MCF 10A (cell line): ENCODE results near the gene NIN. TPM values are rescaled to one million over a fixed set of nuclear protein-coding genes. Genes with fewer than 3 reads are reported as not detected.

ENCODE experiments used
- BruUV-seq: library from RNA; stranded (reverse); fragments of 400-500 nt; replicated peaks from 2 replicates; lab custom pipeline; 2021; lab: Mats Ljungman, UMichigan
- CTCF ChIA-PET: fragments of 300-600 bp; sonication (Branson Sonifier 250); formaldehyde crosslinking; extraction: SDS; loops from one replicate; lab custom pipeline; 2021; ENCODE audit warnings: antibody characterized with exemption, inconsistent platforms; lab: Yijun Ruan, JAX
- POLR2A ChIA-PET: fragments of 300-600, 350-650 bp; sonication (Branson Sonifier 250); formaldehyde crosslinking; extraction: SDS; loops from one replicate; lab custom pipeline; 2020; ENCODE audit warnings: antibody characterized with exemption, inconsistent platforms; lab: Yijun Ruan, JAX
- DNase-seq: peaks from one replicate; pipeline ENCODE4 v3.0.0-alpha.2; 2018; ENCODE audit not compliant: unreplicated experiment
- H3K27ac Mint-ChIP-seq: one replicate; pipeline ENCODE4 v1.8.0; 2022; ENCODE audit warnings: mild to moderate bottlenecking, low read depth, mixed read lengths; ENCODE audit not compliant: unreplicated experiment
- H3K27me3 Mint-ChIP-seq: one replicate; pipeline ENCODE4 v1.8.0; 2022; ENCODE audit warnings: mixed read lengths; ENCODE audit not compliant: insufficient read depth, unreplicated experiment
- H3K36me3 Mint-ChIP-seq: one replicate; pipeline ENCODE4 v1.8.0; 2022; ENCODE audit warnings: mild to moderate bottlenecking, moderate library complexity, mixed read lengths; ENCODE audit not compliant: insufficient read depth, unreplicated experiment
- H3K4me1 Mint-ChIP-seq: one replicate; pipeline ENCODE4 v1.8.0; 2022; ENCODE audit warnings: mixed read lengths; ENCODE audit not compliant: insufficient read depth, unreplicated experiment
- H3K4me3 Mint-ChIP-seq: one replicate; pipeline ENCODE4 v1.8.0; 2022; ENCODE audit warnings: mild to moderate bottlenecking, moderate library complexity, mixed read lengths; ENCODE audit not compliant: unreplicated experiment
- H3K9me3 Mint-ChIP-seq: one replicate; pipeline ENCODE4 v1.8.0; 2022; ENCODE audit warnings: mixed read lengths; ENCODE audit not compliant: unreplicated experiment
- intact Hi-C: fragments of 100-400 bp; cut with micrococcal nuclease; formaldehyde crosslinking; loops from 2 replicates; pipeline ENCODE4 v1.14.1; 2022
- total RNA-seq: library from RNA; stranded (reverse); gene quantifications from 2 replicates; pipeline ENCODE4 v1.2.3, GENCODE V29; 2022
- TF ChIP-seq, protein P1 (sequence below): fragments of 200-600 bp; IDR thresholded peaks from one replicate; pipeline ENCODE4 v1.8.0; 2022; ENCODE audit warnings: antibody characterized with exemption, mild to moderate bottlenecking; ENCODE audit not compliant: unreplicated experiment

The NIN gene
- total RNA-seq, 1 experiment from 2014 or later: 33.0 TPM

GRCh38 chr14:50871914-50872732, 41.2 kb upstream of the NIN start, which contains the start of gene ABHD12B:
Gene ABHD12B, plus strand, starts transcription at chr14:50872053. Its CDS starts 122 bp downstream, at chr14:50872175.
- H3K27me3 Mint-ChIP-seq: peaks cover 41% of the 10 kb centered on the region
- H3K9me3 Mint-ChIP-seq: no peaks in the 10 kb centered on the region
- no peak for DNase-seq
- H3K36me3 Mint-ChIP-seq: no peaks in the 10 kb centered on the region
- TF ChIP-seq, protein P1, sequence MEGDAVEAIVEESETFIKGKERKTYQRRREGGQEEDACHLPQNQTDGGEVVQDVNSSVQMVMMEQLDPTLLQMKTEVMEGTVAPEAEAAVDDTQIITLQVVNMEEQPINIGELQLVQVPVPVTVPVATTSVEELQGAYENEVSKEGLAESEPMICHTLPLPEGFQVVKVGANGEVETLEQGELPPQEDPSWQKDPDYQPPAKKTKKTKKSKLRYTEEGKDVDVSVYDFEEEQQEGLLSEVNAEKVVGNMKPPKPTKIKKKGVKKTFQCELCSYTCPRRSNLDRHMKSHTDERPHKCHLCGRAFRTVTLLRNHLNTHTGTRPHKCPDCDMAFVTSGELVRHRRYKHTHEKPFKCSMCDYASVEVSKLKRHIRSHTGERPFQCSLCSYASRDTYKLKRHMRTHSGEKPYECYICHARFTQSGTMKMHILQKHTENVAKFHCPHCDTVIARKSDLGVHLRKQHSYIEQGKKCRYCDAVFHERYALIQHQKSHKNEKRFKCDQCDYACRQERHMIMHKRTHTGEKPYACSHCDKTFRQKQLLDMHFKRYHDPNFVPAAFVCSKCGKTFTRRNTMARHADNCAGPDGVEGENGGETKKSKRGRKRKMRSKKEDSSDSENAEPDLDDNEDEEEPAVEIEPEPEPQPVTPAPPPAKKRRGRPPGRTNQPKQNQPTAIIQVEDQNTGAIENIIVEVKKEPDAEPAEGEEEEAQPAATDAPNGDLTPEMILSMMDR: no peak
- no TSS peak for BruUV-seq
- H3K4me1 Mint-ChIP-seq: peaks cover 6% of the 10 kb centered on the region
- CTCF ChIA-PET: interaction anchor here (1.1 to 3.5 kb wide), 2 partner anchors 12 to 95 kb away, joined by 3 to 16 read pairs; no protein-coding TSS in a partner anchor
- no peak within 1 kb of the TSS for H3K27ac Mint-ChIP-seq
- H3K4me3 Mint-ChIP-seq: no peak within 1 kb of the TSS
- intact Hi-C loops: no loop called here
- POLR2A ChIA-PET: no interaction called here

DNA sequence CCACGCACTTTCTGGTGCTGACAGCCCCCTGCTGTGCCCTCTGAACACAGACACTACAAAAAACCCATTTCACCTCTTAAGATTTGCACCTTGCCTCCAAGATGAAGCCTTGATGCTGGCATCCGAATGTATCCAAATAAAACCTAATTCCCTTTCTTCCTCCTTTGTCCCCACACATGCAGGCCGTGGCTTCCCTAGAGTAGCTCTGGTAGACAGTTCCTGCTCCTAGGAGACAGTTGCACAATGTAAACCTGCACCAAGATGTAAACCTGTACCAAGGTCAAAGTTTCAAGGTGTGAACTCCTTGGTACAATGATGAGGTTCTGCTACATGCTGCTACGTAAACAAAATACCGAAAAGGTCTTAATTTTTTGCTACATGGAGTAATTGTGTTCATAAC, 40.3 kb upstream of the NIN start:
- Mint-ChIP-seq H3K36me3 (no peaks in the 10 kb centered on the region), H3K4me1 (peaks cover 6% of the 10 kb centered on the region), H3K27me3 (peaks cover 49% of the 10 kb centered on the region), H3K27ac (no peak overlapping the region), H3K9me3 (no peaks in the 10 kb centered on the region), H3K4me3 (no peak overlapping the region)
- no TSS peak for BruUV-seq
- DNase-seq: no peak
- intact Hi-C loops: no loop called here
- TF ChIP-seq, protein P1: no peak
- CTCF ChIA-PET: interaction anchor here (0.5 to 3.5 kb wide), 3 partner anchors 11 to 910 kb away, joined by 3 to 16 read pairs (median 3); no protein-coding TSS in a partner anchor
- POLR2A ChIA-PET: interaction anchor here (1.1 kb wide), 1 partner anchor 12 kb away, joined by 4 read pairs; no protein-coding TSS in a partner anchor

DNA sequence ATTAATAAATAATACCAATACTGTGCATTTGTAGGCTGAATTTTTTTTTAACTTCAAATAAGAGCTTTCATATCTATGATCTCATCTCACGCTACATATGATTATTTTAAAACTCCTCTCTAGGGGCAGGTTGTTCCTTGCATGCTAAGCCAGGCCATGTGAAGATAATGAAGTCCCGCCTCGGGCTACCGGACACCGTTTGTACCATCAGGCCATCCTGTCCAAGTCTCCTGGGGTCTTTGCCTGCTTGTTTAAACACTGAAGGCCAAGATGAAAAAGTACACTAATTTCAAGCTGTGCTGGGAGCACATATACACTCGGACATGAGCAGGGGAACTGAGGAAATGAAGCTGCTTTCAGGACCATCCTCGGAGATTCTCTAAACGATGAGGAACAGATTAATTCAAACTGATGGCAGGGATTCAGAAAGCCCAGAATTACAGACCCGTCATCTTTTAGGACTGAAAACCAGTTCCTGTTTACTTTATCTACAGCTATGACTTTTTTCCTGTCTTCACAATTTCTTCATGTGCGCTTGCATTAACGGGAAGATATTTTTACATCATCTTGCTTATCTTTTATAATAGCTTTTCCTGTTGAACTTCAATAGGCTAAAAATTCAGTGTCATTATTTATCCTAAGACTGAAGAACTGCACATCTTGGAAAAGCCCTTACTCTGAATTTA, 34.6 kb upstream of the NIN start:
- POLR2A ChIA-PET: no interaction called here
- TF ChIP-seq, protein P1: no peak
- Mint-ChIP-seq H3K9me3 (no peaks in the 10 kb centered on the region), H3K4me3 (no peak overlapping the region), H3K27me3 (peaks cover 21% of the 10 kb centered on the region), H3K4me1 (peaks cover 4% of the 10 kb centered on the region), H3K27ac (no peak overlapping the region), H3K36me3 (no peaks in the 10 kb centered on the region)
- no peak for DNase-seq
- intact Hi-C loops: loop anchor here (10.0 kb wide), 1 partner anchor 251 kb away; no protein-coding TSS in a partner anchor
- BruUV-seq: no TSS peak
- CTCF ChIA-PET: interaction anchor here (0.5 to 10.2 kb wide), 4 partner anchors 9 to 90 kb away, joined by 3 to 101 read pairs (median 4); no protein-coding TSS in a partner anchor

- Mint-ChIP-seq H3K36me3 (no peaks in the 10 kb centered on the region), H3K4me1 (no peaks in the 10 kb centered on the region), H3K27ac (no peak overlapping the region), H3K27me3 (peaks cover 15% of the 10 kb centered on the region), H3K9me3 (no peaks in the 10 kb centered on the region), H3K4me3 (no peak overlapping the region)
- POLR2A ChIA-PET: no interaction called here
- intact Hi-C loops: loop anchor here (10.0 kb wide), 1 partner anchor 250 kb away; no protein-coding TSS in a partner anchor
- CTCF ChIA-PET: interaction anchor here (0.6 to 10.2 kb wide), 3 partner anchors 20 to 90 kb away, joined by 3 to 101 read pairs (median 3); no protein-coding TSS in a partner anchor
- no TSS peak for BruUV-seq
- DNase-seq: no peak
- TF ChIP-seq, protein P1: no peak
These were observed 34.0 kb upstream of the NIN start for GRCh38 chr14:50864946-50865345.
